ENCODE data around the gene WDSUB1.

WDSUB1 gene

DNA sequence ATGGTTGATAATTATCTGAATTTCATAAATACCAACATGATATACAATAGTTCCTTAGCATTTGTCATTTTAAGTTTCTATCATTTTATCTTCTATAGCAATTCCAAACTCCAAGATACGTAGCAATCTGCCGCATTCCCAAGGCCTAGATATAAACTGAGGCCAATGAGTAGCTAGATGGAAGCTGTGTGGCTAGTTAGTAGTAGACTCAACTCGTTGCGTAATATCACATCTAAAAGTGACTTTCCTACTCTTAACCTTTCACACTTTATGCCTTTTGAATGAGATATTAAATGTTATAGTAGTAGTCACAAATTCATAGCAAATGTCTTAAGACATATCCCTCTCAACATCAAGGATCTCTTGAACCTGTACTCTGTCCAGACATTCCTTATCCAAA, 33.6 kb downstream of the WDSUB1 start:
- DNase-seq (ENCODE audit: low read depth in 1 of 2, low spot score in 1 of 2): no peak
- in situ Hi-C loops (cut with HindIII; ENCODE audit: low pct_unique_long_range_greater_than_20kb, low sequenced_read_pairs): no loop called here
- no peak for TF ChIP-seq JUND (IDR thresholded peaks at IDR 0.05; ENCODE audit: low read depth)

DNA sequence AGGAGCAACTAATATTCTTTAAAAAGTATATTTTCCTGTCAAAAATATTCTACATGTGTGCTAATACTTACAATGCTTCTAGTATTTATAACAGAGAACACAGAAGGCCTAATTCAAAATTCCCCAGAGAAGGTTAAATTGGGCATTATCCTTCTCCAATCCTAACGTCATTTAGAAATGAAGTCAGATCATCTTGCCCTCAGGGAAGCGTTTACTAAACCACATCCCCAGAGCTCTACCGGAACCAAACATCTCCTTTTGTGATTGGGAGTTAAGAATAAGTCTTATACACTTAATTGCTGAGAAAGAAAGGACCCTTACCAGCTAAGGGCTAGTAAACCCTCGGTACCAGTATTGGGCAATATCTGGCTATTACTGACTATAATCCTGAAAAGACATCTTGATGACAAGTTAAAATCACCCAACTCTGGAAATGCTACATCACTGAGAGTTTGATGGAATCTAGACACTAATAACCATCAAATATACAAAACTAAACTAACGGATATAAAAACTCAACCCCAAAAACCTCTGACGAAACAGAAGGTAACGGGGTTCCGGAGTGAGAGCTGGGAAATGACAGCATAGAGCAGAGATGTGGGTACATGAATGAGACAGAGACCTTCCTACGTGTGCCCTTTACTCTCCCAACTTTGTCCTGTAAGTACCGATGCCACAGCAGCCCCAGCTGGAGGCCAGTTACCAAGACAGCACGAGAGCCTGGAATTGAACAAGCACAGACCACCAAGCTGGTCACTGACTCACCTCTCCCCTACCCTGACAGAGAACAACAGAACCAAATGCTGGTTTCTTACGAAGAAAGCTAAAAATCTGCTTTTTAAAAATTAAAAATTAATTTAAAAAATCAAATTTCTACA, 35.0 kb downstream of the WDSUB1 start:
- TF ChIP-seq JUND (IDR thresholded peaks at IDR 0.05; ENCODE audit: low read depth): no peak
- in situ Hi-C loops (cut with HindIII; ENCODE audit: low pct_unique_long_range_greater_than_20kb, low sequenced_read_pairs): no loop called here
- DNase-seq (ENCODE audit: low read depth in 1 of 2, low spot score in 1 of 2): no peak

GRCh38 chr2:159249990-159250715, 36.4 kb downstream of the WDSUB1 start:
- in situ Hi-C loops (cut with HindIII; ENCODE audit: low pct_unique_long_range_greater_than_20kb, low sequenced_read_pairs): no loop called here
- DNase-seq (ENCODE audit: low read depth in 1 of 2, low spot score in 1 of 2): peak in 1 of 2 experiments; percentile 85
- no peak for TF ChIP-seq JUND (IDR thresholded peaks at IDR 0.05; ENCODE audit: low read depth)

- in situ Hi-C loops (cut with HindIII; ENCODE audit: low pct_unique_long_range_greater_than_20kb, low sequenced_read_pairs): no loop called here
- TF ChIP-seq JUND (IDR thresholded peaks at IDR 0.05; ENCODE audit: low read depth): no peak
- DNase-seq (ENCODE audit: low read depth in 1 of 2, low spot score in 1 of 2): no peak
Observed at GRCh38 chr2:159246325-159246988, 40.0 kb downstream of the WDSUB1 start.

- in situ Hi-C loops (cut with HindIII; ENCODE audit: low pct_unique_long_range_greater_than_20kb, low sequenced_read_pairs): no loop called here
- DNase-seq (ENCODE audit: low read depth in 1 of 2, low spot score in 1 of 2): no peak
- TF ChIP-seq JUND (IDR thresholded peaks at IDR 0.05; ENCODE audit: low read depth): no peak
Observed at GRCh38 chr2:159243529-159243928, 43.0 kb downstream of the WDSUB1 start.

GRCh38 chr2:159234868-159235267, 51.6 kb downstream of the WDSUB1 start:
- in situ Hi-C loops (cut with HindIII; ENCODE audit: low pct_unique_long_range_greater_than_20kb, low sequenced_read_pairs): no loop called here
- no peak for DNase-seq (ENCODE audit: low read depth in 1 of 2, low spot score in 1 of 2)
- TF ChIP-seq JUND (IDR thresholded peaks at IDR 0.05; ENCODE audit: low read depth): no peak

DNA sequence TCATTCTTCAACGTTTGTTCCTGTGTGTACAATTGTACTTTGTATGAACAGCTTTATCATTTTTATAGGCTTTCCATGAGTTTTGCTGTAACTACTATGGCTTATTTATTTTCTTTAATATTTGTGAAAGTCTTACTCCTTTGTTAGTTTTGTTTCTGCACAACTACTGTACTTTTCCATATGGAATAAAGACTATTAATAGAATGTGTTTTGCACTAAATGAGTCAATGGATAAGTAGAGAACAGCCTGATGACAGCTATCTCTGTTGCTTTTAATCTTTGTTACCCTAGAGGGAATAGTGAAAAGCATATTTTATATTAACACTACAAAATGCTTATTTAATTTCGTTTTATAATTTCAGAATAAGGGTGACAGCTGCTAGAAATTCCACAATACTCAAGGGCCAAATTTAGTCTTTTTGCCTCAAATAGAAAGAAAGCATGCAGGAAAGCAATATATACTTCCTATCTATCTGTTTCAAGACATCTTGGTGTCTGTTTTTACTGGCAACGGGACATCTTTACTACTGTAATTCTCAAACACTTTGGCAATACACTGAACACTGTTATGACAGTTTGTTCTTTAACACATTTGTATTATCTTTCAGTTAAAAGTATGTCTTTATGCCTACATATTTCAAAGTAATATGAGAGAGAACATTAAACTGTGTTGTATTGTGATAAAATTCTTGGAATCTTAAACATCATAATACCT, 53.9 kb downstream of the WDSUB1 start:
- no peak for DNase-seq (ENCODE audit: low read depth in 1 of 2, low spot score in 1 of 2)
- in situ Hi-C loops (cut with HindIII; ENCODE audit: low pct_unique_long_range_greater_than_20kb, low sequenced_read_pairs): no loop called here
- no peak for TF ChIP-seq JUND (IDR thresholded peaks at IDR 0.05; ENCODE audit: low read depth)

DNA sequence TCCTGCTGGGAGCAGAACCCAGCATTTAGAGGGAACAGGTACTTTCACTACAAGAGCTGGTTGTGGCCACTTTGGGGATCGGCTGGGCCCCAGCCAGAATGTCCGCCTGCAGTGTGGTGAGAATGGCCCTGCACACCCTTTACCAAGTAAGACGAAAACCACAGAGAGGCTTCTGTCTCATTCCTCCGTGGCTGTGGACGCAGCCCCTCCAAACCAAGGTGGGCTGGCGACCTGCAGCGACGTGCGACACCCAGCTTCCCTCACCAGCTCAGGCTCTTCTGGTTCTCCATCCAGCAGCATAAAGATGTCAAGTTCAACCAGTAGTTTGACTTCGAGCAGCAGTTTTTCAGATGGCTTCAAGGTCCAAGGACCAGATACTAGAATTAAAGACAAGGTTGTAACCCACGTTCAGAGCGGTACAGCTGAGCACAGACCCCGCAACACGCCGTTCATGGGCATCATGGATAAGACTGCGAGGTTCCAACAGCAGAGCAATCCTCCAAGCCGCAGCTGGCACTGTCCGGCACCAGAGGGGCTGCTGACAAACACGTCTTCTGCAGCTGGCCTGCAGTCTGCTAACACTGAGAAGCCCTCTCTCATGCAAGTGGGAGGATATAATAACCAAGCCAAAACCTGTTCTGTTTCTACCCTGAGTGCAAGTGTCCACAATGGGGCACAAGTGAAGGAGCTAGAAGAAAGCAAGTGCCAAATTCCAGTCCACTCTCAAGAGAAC, 56.2 kb downstream of the WDSUB1 start:
- no peak for DNase-seq (ENCODE audit: low read depth in 1 of 2, low spot score in 1 of 2)
- no peak for TF ChIP-seq JUND (IDR thresholded peaks at IDR 0.05; ENCODE audit: low read depth)
- in situ Hi-C loops (cut with HindIII; ENCODE audit: low pct_unique_long_range_greater_than_20kb, low sequenced_read_pairs): no loop called here

DNA sequence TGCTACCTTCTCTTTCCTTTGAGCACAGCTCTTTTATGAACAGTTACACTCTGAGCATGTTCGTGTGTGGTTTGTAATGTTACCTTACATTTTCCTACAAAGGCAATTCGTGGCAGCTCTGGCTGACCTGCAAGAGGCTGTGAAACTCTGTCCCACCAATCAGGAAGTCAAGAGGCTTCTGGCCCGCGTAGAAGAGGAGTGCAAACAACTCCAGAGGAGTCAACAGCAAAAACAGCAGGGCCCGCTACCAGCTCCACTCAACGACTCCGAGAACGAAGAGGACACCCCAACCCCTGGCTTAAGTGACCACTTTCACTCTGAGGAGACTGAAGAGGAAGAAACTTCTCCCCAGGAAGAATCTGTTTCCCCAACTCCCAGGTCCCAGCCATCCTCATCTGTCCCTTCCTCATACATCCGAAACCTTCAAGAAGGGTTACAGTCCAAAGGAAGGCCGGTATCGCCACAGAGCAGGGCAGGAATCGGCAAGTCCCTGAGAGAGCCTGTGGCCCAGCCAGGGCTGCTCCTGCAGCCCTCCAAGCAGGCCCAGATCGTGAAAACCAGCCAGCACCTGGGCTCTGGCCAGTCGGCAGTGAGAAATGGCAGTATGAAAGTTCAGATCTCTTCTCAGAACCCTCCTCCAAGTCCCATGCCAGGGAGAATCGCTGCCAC, 56.9 kb downstream of the WDSUB1 start:
- no peak for DNase-seq (ENCODE audit: low read depth in 1 of 2, low spot score in 1 of 2)
- no peak for TF ChIP-seq JUND (IDR thresholded peaks at IDR 0.05; ENCODE audit: low read depth)
- in situ Hi-C loops (cut with HindIII; ENCODE audit: low pct_unique_long_range_greater_than_20kb, low sequenced_read_pairs): no loop called here

DNA sequence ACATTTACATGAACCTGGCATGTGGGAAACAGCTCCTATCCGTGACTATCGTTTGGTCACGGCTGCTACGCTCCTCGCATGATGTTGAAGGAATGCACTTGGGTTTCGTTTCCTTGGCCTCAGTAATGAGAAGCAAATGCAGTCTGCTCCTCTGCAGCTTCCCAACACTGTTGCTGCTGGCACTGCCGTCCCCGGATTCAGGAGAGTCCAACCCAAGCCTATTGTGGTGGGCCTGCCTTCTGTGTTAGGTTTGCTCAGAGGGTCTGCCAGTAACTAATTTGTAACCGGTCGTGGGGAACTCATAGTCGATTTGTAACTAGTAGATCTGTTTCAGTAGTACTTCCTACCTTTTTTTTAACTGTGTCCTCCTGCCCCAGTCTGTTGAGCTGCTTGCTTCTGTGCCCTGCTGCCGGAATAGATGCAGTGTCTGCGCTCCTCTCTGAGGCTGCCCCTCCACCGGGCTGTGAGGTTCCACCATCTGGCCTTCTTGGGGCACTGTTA, 58.4 kb downstream of the WDSUB1 start:
- no peak for TF ChIP-seq JUND (IDR thresholded peaks at IDR 0.05; ENCODE audit: low read depth)
- in situ Hi-C loops (cut with HindIII; ENCODE audit: low pct_unique_long_range_greater_than_20kb, low sequenced_read_pairs): no loop called here
- DNase-seq (ENCODE audit: low read depth in 1 of 2, low spot score in 1 of 2): no peak

- in situ Hi-C loops (cut with HindIII; ENCODE audit: low pct_unique_long_range_greater_than_20kb, low sequenced_read_pairs): no loop called here
- no peak for DNase-seq (ENCODE audit: low read depth in 1 of 2, low spot score in 1 of 2)
- no peak for TF ChIP-seq JUND (IDR thresholded peaks at IDR 0.05; ENCODE audit: low read depth)
Observed at GRCh38 chr2:159227467-159227866, 59.0 kb downstream of the WDSUB1 start.
